Measurements from ENCODE around the gene MPO. TPM values are rescaled to one million over a fixed set of nuclear protein-coding genes. Genes with fewer than 3 reads are reported as not detected.
A peak's percentile ranks its signal among the peaks of the same experiment; 100 is the strongest.

The MPO gene
- polyA plus RNA-seq, 6 donors from 2014 or later: 0.12 to 0.29 TPM; not detected in 4

DNA sequence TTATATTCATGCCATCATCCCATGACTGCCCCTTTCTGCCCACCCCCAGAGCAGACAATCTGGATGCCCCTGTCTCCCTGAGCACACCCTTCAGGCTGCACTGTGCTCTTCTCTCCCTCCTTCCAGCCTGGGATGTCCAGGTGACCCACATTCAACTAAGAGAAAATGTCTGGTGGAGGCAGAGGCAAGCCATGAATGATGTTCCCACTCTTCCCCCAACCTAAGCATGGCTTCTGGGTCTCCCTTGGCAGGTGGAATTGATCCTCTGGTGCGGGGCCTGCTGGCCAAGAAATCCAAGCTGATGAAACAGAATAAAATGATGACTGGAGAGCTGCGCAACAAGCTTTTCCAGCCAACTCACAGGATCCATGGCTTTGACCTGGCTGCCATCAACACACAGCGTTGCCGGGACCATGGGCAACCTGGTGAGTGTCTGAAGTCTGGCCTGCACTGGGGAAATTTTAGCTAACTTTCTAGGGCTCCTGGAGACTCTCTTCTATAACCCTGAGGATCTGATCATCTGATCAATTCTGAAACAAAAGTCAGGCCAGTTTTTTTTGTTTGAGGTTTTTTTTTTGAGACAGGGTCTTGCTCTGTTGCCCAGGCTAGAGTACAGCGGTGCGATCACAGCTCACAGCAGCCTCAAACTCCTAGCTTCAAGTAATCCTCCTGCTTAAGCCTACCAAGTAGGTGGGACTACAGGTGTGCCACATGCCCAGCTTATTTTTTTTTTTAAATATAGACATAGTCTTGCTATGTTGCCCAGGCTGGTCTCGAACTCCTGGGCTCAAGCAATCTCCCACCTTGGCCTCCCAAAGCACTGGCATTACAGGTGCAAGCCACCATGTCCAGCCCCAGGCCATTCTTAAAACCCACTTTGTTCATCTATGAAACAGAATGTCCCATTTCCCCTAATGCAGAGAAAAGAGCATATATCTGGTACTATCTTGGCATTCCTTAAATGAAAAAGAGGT is 14.5 kb downstream of the MPO start:
- Mint-ChIP-seq H3K4me3 (no peak overlapping the region), H3K27me3 (peaks cover 45 to 61% (median 53%) of the 10 kb centered on the region in 3 donors), H3K9me3 (no peaks in the 10 kb centered on the region), H3K36me3 (peaks cover 0 to 7% of the 10 kb centered on the region in 2 donors), H3K4me1 (no peaks in the 10 kb centered on the region), H3K27ac (peak overlapping the region in 1 of 6 donors; percentile 18)
- ATAC-seq (ENCODE audit: low read depth in 2 of 2) (no peak), DNase-seq (no peak)

DNA sequence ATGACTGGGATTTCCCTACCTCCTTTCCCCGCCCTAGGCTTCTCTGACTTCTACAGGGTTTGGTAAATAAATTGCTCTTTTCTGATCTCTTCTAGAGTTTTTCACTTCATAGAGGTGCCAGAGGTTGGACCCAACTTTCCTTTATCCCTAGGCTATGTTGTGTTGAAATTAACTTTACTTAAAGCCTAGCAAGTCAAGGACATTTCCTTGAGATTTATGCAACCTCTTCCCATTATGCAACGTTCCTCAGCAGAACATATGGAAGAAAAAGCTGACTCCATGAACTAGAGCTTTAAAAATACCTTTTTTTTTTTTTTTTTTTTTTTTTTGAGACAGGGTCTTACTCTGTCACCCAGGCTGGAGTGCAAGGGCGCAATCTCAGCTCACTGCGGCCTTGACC is 15.5 kb downstream of the MPO start:
- DNase-seq (no peak), ATAC-seq (ENCODE audit: low read depth in 2 of 2) (no peak)
- H3K4me3 Mint-ChIP-seq: no peak overlapping the region
- no peaks in the 10 kb centered on the region for H3K4me1 Mint-ChIP-seq
- H3K9me3 Mint-ChIP-seq: no peaks in the 10 kb centered on the region
- peaks cover 0 to 7% of the 10 kb centered on the region in 2 donors for H3K36me3 Mint-ChIP-seq
- peaks cover 53 to 66% (median 58%) of the 10 kb centered on the region in 3 donors for H3K27me3 Mint-ChIP-seq
- peak overlapping the region in 1 of 6 donors; percentile 25 for H3K27ac Mint-ChIP-seq

DNA sequence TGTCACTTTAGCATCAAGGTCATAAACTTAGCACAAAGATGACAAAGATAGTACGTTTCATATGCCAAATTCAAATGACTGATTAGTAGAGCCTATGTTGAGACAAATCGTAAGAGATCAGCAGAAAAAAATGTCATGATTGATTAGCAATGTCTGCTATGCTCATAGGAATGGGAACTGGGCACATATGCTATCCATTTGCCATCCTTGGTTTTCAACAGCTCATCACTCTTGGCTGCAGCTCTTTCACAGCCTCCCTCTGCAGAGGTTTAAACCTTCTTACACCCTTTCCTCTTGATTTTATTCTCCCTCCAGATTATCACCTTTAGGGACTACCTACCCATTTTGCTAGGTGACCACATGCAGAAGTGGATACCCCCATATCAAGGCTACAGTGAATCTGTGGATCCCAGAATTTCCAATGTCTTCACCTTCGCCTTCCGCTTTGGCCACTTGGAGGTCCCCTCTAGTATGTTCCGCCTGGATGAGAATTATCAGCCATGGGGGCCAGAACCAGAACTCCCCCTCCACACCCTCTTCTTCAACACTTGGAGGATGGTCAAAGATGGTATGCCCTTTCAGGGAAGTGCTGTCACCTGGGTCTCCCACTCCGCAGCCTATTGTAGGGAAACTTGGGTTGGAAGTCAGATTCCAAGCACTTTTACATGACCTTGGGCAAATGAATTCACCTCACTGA is 16.2 kb downstream of the MPO start:
- Mint-ChIP-seq H3K4me1 (no peaks in the 10 kb centered on the region), H3K27me3 (peaks cover 57 to 66% (median 58%) of the 10 kb centered on the region in 3 donors), H3K9me3 (no peaks in the 10 kb centered on the region), H3K36me3 (peaks cover 0 to 7% of the 10 kb centered on the region in 2 donors), H3K27ac (no peak overlapping the region), H3K4me3 (no peak overlapping the region)
- DNase-seq (no peak), ATAC-seq (ENCODE audit: low read depth in 2 of 2) (no peak)

DNA sequence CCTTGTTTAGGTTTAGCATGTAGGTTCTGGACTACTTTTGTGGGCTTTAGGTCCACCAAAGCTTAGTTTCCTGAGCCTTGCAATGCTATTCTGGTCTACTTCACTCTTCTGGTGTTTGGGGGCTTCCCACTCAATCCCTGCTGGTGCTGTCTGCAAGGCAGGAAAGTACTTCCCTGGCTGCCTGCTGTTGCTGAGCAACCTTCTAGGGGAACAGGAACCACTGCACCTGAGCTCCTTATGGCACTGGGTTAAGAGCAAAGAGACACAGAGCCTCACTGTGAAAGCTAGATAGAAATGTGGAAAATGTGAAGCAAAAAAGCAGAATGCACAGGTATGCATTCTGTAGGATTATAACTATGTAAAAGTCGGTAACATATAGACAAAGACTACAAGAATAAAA is 17.0 kb downstream of the MPO start:
- no peak overlapping the region for H3K4me3 Mint-ChIP-seq
- peaks cover 0 to 7% of the 10 kb centered on the region in 2 donors for H3K36me3 Mint-ChIP-seq
- ATAC-seq (ENCODE audit: low read depth in 2 of 2): no peak
- peaks cover 57 to 66% (median 58%) of the 10 kb centered on the region in 3 donors for H3K27me3 Mint-ChIP-seq
- DNase-seq: no peak
- no peaks in the 10 kb centered on the region for H3K4me1 Mint-ChIP-seq
- H3K27ac Mint-ChIP-seq: no peak overlapping the region
- H3K9me3 Mint-ChIP-seq: no peaks in the 10 kb centered on the region

DNA sequence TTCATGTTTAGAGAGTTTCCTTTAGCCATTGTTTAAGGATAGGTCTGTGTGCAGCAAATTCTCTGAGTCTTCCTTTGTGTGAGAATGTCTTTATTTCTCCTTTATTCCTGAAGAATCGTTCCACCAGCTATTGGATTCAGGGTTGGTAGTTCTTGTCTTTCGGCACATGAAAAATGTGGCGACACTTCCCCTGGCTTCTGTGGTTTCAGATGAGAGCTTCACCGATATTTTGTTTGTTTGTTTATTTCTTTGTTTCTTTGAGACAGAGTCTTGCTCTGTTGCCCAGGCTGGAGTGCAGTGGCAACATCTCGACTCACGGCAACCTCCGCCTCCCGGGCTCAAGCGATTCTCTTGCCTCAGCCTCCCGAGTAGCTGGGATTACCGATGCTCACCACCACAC is 18.6 kb downstream of the MPO start:
- Mint-ChIP-seq H3K27ac (no peak overlapping the region), H3K36me3 (peaks cover 0 to 7% of the 10 kb centered on the region in 2 donors), H3K9me3 (no peaks in the 10 kb centered on the region), H3K4me3 (no peak overlapping the region), H3K27me3 (peaks cover 61 to 66% (median 63%) of the 10 kb centered on the region in 3 donors), H3K4me1 (no peaks in the 10 kb centered on the region)
- ATAC-seq (ENCODE audit: low read depth in 2 of 2) (no peak), DNase-seq (no peak)

DNA sequence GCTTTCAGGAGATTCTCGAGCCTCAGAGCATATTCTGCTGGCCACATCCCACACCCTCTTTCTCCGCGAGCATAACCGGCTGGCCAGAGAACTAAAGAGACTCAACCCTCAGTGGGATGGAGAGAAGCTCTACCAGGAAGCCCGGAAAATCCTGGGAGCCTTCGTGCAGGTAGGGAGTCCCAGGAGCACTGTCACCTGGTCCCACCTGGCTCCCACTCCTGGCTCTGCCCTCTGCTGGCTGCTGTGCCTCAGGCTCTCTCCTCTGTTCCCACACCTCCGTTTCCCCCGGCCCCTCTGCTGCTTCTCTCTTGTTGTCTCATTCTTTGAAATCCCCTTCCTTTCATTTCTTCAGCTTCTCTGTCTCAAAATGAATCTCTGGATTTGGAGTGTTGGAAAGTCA is 25.9 kb downstream of the MPO start:
- no peaks in the 10 kb centered on the region for H3K9me3 Mint-ChIP-seq
- ATAC-seq (ENCODE audit: low read depth in 2 of 2): no peak
- no peaks in the 10 kb centered on the region for H3K36me3 Mint-ChIP-seq
- H3K4me3 Mint-ChIP-seq: no peak overlapping the region
- peaks cover 12 to 28% (median 16%) of the 10 kb centered on the region in 3 donors for H3K27me3 Mint-ChIP-seq
- H3K4me1 Mint-ChIP-seq: peaks cover 0 to 6% (median 5%) of the 10 kb centered on the region in 3 donors
- DNase-seq: no peak
- no peak overlapping the region for H3K27ac Mint-ChIP-seq

DNA sequence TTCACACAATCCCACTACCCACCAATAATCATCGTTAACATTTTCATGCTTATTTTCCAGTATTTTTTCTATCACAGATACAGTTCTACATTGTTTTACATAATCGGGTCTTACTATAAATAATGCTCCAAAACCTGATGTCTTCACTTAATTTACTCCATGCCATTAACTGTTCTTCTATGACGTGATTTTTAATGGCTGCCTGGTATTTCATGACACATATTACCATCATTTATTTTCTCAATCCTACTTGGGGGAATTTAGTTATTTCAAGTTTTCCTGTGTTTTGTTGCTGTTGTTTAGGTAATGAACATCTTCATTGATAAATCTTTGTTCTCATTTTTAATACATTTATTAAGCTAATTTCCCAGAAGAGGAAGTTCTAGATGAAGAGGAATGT is 27.7 kb downstream of the MPO start:
- Mint-ChIP-seq H3K4me1 (peaks cover 5 to 16% (median 9%) of the 10 kb centered on the region in 3 donors), H3K27me3 (peaks cover 16 to 27% (median 21%) of the 10 kb centered on the region in 3 donors), H3K9me3 (no peaks in the 10 kb centered on the region), H3K36me3 (no peaks in the 10 kb centered on the region), H3K27ac (no peak overlapping the region), H3K4me3 (no peak overlapping the region)
- ATAC-seq (ENCODE audit: low read depth in 2 of 2): no peak
- DNase-seq: no peak

DNA sequence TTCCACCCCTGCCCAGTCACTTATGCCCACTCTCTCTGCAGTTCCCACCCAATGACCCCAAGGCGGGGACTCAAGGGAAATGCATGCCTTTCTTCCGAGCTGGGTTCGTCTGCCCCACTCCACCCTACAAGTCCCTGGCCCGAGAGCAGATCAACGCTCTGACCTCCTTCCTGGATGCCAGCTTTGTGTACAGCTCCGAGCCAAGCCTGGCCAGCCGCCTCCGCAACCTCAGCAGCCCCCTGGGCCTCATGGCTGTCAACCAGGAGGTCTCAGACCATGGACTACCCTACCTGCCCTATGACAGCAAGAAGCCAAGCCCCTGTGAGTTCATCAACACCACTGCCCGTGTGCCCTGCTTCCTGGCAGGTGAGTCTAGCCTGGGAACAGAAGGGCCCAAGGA is 28.6 kb downstream of the MPO start:
- no peaks in the 10 kb centered on the region for H3K36me3 Mint-ChIP-seq
- peak overlapping the region in 1 of 6 donors; percentile 15 for H3K27ac Mint-ChIP-seq
- DNase-seq: no peak

DNA sequence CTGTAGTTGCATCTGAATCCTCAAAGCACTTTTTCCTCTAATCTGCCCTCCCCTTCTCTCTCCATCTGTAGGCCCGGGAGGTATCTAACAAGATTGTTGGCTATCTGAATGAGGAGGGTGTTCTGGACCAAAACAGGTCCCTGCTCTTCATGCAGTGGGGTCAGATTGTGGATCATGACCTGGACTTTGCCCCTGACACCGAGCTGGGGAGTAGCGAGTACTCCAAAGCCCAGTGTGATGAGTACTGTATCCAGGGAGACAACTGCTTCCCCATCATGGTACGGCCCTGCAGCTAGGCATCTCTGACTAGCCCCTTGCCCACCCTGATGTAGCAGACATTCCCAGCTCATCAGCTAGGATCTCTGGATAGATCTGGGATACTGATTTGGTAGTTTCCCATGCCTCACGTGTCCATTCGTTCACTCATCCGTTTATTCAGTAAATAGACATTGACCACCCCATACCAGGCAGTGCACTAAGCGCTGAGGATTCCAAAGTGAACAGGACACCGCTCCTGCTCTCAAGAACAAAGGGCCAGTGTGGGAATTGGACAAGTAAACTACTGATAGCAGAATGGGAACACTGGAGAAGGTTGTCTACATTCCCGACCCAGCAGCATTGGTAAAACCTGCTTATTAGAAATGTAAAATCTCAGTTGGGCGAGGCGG is 30.3 kb downstream of the MPO start:
- H3K9me3 Mint-ChIP-seq: no peaks in the 10 kb centered on the region
- H3K27me3 Mint-ChIP-seq: peaks cover 21 to 25% (median 23%) of the 10 kb centered on the region in 3 donors
- peaks cover 10 to 16% (median 13%) of the 10 kb centered on the region in 3 donors for H3K4me1 Mint-ChIP-seq
- no peak overlapping the region for H3K27ac Mint-ChIP-seq
- ATAC-seq (ENCODE audit: low read depth in 2 of 2) (no peak), DNase-seq (no peak)
- H3K36me3 Mint-ChIP-seq: no peaks in the 10 kb centered on the region
- H3K4me3 Mint-ChIP-seq: peak overlapping the region in 7 of 8 donors; percentile 51 to 90 (median 77)

More for the DNA sequence above, 28.6 kb downstream of the MPO start:
- Mint-ChIP-seq H3K9me3 (no peaks in the 10 kb centered on the region), H3K27me3 (peaks cover 16 to 27% (median 17%) of the 10 kb centered on the region in 3 donors), H3K4me1 (peaks cover 10 to 16% (median 13%) of the 10 kb centered on the region in 3 donors), H3K4me3 (peak overlapping the region in 1 of 8 donors; percentile 24)
- no peak for ATAC-seq (ENCODE audit: low read depth in 2 of 2)

DNA sequence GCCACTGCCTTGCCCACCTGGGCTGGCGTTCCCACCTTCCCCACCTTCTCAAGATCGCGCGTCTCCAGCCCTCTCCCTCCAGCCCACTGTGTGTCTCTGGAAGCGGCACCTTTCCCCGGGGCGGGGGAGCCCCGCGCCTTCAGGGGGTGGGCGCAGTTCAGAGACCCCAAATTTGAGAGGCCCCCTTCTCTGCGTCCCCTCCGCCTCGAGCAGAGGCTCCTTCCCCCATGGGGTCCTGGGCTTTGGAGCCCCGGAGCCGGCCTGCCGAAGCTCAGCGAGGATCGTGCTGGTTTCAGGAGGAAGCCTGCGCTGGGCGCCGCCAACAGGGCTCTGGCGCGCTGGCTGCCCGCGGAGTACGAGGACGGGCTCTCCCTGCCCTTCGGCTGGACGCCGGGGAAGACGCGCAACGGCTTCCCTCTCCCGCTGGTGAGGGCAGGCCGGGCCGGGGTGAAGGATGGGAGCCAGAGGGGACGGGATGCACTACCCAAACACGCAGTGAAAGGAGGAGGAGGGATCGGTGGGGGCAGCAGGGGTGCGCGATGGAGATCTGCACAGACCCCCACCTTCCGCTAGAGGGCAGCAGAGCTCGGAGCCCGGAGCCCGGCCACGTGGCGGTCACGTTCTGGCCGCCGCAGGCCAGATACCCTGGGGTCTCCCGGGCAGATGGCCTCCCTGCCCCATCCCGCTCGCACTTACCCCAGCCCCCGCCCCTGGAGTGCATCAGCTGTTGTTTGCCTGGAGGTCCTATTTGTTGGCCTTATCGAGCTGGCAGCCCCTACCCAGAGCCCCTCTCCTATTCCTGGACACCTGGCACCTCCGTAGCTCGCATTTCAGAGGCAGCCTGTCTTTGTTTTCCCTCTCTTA is 31.2 kb downstream of the MPO start:
- ATAC-seq (ENCODE audit: low read depth in 2 of 2) (peak; percentile 90 to 91), DNase-seq (peak; percentile 70)
- H3K36me3 Mint-ChIP-seq: no peaks in the 10 kb centered on the region
- no peaks in the 10 kb centered on the region for H3K9me3 Mint-ChIP-seq
- peak overlapping the region in 1 of 6 donors; percentile 62 for H3K27ac Mint-ChIP-seq
- H3K4me3 Mint-ChIP-seq: peak overlapping the region; percentile 66 to 90 (median 84)
- H3K27me3 Mint-ChIP-seq: peaks cover 19 to 22% (median 21%) of the 10 kb centered on the region in 3 donors
- H3K4me1 Mint-ChIP-seq: peaks cover 10 to 16% (median 13%) of the 10 kb centered on the region in 3 donors

DNA sequence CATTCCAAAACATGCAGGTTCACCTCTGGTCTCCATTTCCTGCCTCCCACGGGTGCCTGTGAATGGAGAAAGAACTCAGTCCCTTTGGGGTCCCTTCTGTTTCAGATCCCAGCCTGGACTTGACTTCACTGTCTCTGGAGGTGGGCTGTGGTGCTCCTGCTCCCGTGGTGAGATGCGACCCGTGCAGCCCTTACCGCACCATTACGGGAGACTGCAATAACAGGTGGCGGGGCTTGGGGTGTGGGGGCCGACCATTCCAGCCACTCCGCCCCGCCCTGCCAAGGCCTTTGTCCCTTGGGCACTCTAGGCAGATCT is 31.8 kb downstream of the MPO start:
- Mint-ChIP-seq H3K36me3 (no peaks in the 10 kb centered on the region), H3K9me3 (no peaks in the 10 kb centered on the region), H3K4me3 (peak overlapping the region; percentile 31 to 90 (median 83)), H3K4me1 (peaks cover 10 to 16% (median 13%) of the 10 kb centered on the region in 3 donors), H3K27ac (no peak overlapping the region), H3K27me3 (peaks cover 23 to 28% (median 26%) of the 10 kb centered on the region in 3 donors)
- DNase-seq: no peak
- no peak for ATAC-seq (ENCODE audit: low read depth in 2 of 2)

DNA sequence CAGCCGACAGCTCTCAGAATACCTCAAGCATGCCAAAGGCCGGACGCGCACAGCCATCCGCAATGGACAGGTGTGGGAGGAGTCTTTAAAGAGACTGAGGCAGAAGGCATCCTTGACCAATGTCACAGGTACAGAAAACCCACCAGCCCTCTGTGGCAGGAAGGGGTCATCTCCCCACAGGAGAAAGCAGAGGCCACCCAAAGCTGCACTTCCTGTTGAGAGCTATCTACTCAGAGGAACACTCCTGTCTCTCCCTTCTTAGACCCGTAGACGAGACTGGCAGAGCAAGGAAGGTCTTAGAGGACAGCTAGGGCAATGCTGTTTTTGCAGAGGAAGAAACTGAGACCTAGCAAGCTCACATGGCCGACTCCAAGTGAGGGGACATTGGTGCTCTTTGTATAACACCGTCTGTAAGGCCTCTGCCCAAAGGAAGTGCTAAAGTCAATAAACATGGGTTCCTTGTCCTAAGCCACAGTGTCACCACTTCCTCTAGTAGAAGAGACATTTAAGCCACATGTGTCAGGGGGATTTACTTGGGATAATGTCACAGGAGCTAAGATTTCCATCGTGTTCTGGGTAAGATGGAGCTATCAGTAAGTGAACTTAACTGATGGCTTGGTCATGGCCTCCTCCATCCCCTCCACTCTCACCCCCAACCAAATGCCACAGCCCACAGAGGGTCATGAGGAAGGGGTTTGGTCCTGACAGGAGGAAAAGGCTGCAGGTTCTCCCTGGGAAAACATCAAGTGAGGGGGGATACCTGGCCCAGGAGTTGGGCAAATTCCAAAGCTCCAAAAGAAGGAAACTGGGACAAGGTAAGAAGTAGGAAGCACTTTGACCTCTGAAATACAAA is 33.0 kb downstream of the MPO start:
- Mint-ChIP-seq H3K9me3 (no peaks in the 10 kb centered on the region), H3K27me3 (peaks cover 30 to 40% (median 32%) of the 10 kb centered on the region in 3 donors), H3K36me3 (no peaks in the 10 kb centered on the region), H3K27ac (no peak overlapping the region), H3K4me3 (peak overlapping the region in 4 of 8 donors; percentile 35 to 49 (median 40)), H3K4me1 (peaks cover 10 to 16% (median 13%) of the 10 kb centered on the region in 3 donors)
- DNase-seq (no peak), ATAC-seq (ENCODE audit: low read depth in 2 of 2) (no peak)

Measured in naive B cell (primary cell).